DOHH2 (cell line): ENCODE data around the gene TAF4.

Source experiments
- CTCF ChIP-seq: fragments of 200-600 bp; sonication (generic); IDR thresholded peaks from one replicate; pipeline ENCODE4 v1.5.1; 2014; ENCODE audit warnings: antibody characterized with exemption, mild to moderate bottlenecking, low read depth, low read length; ENCODE audit not compliant: poor library complexity, severe bottlenecking
- EZH2phosphoT487 ChIP-seq: fragments of 200-600 bp; sonication (generic); IDR thresholded peaks from 2 replicates; pipeline ENCODE4 v1.6.1; 2017; ENCODE audit warnings: borderline replicate concordance, mild to moderate bottlenecking, antibody characterized with exemption, low read length, moderate library complexity, mixed read lengths

GRCh38 chr20:61978491-61978890 is 87.2 kb downstream of the TAF4 start:
- no peak for TF ChIP-seq CTCF
- no peak for TF ChIP-seq EZH2phosphoT487
